ENCODE results near the gene PLXNA2.

The PLXNA2 gene

GRCh38 chr1:208207388-208208131 is 36.6 kb downstream of the PLXNA2 start:
- peak; percentile 92 for DNase-seq (ENCODE audit: low spot score)
- FAIRE-seq = no peak

DNA sequence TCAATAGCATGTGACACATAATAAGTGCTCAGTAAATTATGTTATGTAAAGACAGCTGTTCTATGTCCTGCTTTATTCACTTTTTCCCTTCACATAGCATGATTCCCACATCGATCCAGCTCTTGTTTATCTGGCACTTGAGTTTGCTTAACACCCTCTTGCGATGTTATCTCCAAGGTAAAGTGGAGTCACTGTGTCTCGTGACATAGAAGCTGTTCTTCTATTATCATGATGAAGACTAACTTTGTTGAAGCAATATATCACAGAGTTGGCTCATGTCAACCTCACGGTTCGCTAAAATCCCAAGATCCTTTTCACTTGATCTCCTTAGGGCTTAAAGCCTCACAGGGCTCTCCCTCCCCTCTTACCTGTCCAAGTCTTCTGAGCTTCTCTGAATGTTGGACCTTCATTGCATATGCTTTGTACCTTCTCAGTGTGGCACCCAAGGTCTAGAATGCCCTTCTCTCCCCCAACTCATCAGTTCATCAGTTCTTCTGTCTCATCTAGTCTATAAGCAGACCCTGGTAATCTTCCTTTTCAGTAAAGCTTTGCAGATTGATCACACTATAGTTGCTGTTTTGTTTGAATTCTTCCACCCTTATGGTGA is 38.0 kb downstream of the PLXNA2 start:
- DNase-seq (ENCODE audit: low spot score) (no peak), FAIRE-seq (no peak)

- DNase-seq (ENCODE audit: low spot score) (no peak), FAIRE-seq (no peak)
These were observed 38.8 kb downstream of the PLXNA2 start for GRCh38 chr1:208205216-208206013.

- FAIRE-seq (no peak), DNase-seq (ENCODE audit: low spot score) (no peak)
These were observed 39.4 kb downstream of the PLXNA2 start for GRCh38 chr1:208204779-208205178.

- DNase-seq (ENCODE audit: low spot score) = no peak
- FAIRE-seq = no peak
These were observed 40.2 kb downstream of the PLXNA2 start for GRCh38 chr1:208203848-208204609.

DNA sequence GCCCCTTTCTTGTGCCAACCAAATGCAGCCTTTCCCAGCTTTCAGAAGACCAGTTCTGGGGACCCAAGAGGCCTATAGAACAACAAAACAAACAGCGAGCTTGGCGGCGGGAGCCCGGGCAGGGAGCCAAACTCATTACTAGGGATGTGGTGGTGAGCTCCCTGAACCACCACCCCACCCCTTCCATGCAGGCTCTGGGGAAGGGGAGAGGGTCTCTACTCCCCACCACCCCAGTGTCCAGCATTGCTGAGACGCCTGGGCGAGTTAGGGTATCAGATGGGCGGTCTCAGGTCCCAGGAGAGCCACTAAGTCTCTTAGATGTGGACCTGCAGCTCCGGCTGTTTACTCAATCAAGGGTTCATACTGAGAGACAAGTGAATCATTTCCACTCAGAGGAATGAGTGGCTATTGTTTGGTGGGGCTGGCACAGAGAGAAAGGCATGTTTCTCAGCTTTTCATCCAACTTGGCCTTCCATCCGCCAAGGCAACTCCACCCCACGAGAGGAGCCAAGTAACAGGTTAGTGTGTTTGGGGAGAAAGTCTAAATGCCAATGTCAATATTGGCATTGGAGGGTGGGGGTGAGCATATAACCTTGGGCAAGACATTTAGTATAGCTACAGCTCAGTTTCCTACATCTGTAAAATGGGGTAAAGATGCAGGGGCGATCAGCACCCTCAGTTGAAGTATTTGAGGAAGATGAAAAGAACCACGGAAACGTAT is 40.9 kb downstream of the PLXNA2 start:
- peak; percentile 5 for DNase-seq (ENCODE audit: low spot score)
- no peak for FAIRE-seq

DNA sequence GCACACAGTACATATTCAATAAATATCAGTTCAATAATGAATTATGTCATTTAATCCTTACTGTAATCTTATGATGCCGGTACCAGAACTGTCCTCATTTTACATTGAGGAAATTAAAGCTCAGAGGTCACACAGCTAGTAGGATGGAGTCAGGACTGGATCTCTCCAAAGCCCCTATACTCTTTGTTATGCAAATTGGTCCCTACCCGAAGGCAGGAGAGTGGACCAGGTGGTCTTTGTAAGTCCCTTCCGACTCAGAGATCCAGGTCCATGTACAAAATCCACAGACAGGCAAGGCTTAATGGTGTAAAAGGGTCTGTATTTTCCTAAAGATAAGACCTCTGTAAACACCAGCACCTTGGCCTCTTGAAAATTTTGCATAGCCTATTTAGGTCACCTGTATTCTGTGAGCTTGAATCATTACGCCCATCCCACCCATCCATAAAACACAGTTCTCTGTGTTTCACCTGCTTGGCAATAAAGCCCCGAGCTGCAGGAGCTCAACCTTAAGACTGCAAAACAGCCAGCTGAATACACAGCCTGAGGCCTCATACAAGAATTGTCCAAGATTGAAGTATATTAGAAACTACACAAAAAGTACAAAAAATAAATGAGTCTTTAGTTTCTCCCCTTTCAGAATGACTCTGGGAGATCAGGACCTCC is 41.7 kb downstream of the PLXNA2 start:
- DNase-seq (ENCODE audit: low spot score) = no peak
- FAIRE-seq = no peak

DNA sequence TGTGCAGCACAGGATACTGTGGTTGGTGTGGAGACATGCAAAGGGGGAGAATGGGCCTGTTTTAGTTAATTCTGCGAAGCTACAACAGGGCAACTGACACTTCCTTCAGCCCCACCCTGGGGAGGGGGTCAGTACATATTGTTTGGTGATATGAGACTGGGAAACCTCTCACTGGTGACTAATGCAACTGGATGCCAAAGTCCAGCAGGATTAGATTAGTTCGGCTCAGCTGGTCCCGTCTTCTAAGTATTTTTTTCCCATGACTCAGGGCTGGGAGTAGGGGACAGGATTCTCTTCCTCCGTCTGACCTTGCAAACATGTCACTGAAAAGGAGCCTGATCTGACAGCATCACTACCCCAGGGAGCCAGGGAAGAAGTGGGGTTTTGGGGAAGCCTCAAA is 43.0 kb downstream of the PLXNA2 start:
- no peak for FAIRE-seq
- DNase-seq (ENCODE audit: low spot score) = peak; percentile 90

DNA sequence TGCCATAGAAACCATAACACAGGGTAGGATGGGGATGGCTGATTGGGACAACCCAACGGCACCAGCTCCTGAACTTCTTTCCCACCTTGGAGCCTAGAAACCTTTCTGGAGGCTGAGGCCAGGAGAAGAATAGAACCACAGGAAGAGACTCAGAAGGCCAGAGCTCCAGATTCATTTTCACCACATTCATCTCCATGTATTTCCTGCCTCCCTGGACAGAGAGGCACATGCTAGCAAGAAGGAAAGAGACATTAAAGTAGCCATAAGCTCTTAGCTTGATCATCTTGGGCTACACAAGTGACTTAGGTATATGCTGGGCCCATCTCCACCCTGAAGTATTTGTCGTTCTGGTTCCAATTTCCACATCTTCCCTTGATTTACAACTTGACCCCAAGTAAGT is 44.1 kb downstream of the PLXNA2 start:
- FAIRE-seq (no peak), DNase-seq (ENCODE audit: low spot score) (no peak)

DNA sequence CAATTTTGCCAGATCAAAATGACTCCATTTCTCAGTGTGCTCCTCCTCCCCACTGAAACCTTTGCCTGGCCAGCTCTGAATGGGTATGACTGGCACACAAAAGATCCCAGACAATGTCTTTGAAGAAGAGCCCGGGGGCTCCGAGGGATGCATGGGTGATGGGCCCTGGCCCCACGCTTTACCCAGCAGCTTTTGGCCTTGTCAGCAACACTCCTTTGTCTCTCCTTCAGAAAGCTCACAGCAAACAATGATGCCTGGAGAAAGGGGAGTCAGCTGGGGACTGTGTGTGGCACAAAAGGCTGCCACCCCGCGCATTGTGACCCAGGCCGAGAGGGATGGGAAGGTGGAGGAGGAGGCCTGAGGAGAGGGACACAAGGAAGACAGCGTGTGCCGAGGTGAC is 45.9 kb downstream of the PLXNA2 start:
- no peak for DNase-seq (ENCODE audit: low spot score)
- no peak for FAIRE-seq

- DNase-seq (ENCODE audit: low spot score) = no peak
- no peak for FAIRE-seq
These were observed 49.2 kb downstream of the PLXNA2 start for GRCh38 chr1:208194944-208195343.

DNA sequence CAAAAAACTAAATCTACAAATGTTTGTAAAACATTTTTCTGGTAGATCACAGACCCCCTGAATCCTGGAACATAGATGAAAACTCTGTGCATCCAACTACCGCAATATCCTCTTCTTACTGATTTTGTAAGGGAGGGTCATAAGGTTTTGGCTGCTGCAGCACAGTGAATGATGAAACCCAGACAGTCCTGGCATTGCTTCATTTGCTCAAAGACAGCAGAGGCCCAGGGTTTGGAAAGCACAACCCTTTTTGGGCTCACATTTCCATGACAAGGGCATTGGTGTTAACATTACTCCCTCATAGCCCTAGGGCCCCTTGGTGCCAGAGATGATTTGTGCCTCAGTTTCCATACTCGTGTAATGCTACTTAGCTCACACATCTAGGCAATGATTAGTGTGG is 51.2 kb downstream of the PLXNA2 start:
- no peak for DNase-seq (ENCODE audit: low spot score)
- no peak for FAIRE-seq

- DNase-seq (ENCODE audit: low spot score) (no peak), FAIRE-seq (no peak)
These were observed 53.4 kb downstream of the PLXNA2 start for GRCh38 chr1:208190784-208191183.

- FAIRE-seq (no peak), DNase-seq (ENCODE audit: low spot score) (no peak)
These were observed 54.5 kb downstream of the PLXNA2 start for GRCh38 chr1:208189716-208190115.

GRCh38 chr1:208189183-208189582 is 55.0 kb downstream of the PLXNA2 start:
- no peak for FAIRE-seq
- DNase-seq (ENCODE audit: low spot score) = peak; percentile 79

GRCh38 chr1:208188607-208189006 is 55.6 kb downstream of the PLXNA2 start:
- DNase-seq (ENCODE audit: low spot score) (no peak), FAIRE-seq (no peak)

DNA sequence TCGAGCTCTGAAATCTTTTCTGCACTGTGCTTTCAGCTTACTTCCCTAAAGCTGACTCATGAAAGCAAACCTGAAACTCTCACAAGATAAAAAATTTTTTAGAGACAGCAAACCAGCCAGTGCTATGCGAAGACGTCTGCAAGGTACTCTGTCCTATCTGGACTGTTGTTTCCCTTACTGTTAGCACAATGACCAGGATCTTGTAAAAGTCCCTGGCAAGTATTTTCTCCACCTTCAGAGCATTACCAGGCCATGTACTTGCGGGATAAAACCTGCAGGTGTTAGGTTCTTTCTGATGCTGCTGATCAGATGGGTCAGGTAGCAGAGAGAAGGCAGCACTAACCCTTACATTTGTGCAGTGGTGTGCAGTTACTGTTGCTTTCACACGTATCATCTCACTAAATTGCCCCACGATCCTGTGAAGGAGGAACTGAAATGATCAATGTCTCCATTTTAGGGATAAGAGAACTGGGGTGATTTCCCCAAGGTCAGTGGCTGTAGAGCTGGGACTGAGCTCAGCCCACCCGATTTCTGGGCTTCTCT is 56.6 kb downstream of the PLXNA2 start:
- FAIRE-seq = no peak

DNA sequence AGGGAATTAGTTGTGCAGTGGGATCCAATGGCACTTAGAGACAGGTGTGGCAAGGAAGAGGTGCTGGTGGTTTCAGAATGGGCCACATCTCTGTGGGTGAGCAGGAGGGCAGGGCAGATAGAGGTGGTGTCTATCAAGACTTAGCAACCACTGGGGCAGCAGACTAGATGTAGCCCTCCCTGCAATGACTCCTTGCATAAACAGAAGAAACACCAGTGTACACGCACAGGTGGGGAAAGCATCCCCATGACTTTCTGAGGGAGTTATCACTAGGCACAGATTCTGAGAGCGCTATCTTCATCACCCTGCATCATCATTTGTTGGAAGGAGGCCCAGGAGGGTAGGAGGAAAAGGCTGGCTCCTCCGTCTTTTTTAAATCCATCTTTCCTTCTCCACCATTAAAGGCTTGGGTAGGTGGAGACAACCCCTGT is 58.4 kb downstream of the PLXNA2 start:
- DNase-seq (ENCODE audit: low spot score) = peak; percentile 23
- FAIRE-seq = no peak

More for the DNA sequence above, 56.6 kb downstream of the PLXNA2 start:
- no peak for DNase-seq (ENCODE audit: low spot score)

- peak; percentile 33 for DNase-seq (ENCODE audit: low spot score)
- no peak for FAIRE-seq
These were observed 59.1 kb downstream of the PLXNA2 start for GRCh38 chr1:208184966-208185654.
